ENCODE results near the gene FBXW11. TPM values are rescaled to one million over a fixed set of nuclear protein-coding genes. Genes with fewer than 3 reads are reported as not detected.

The FBXW11 gene
- total and polyA plus RNA-seq, 10 donors = 7.5 to 72.1 (median 54.7) TPM

DNA sequence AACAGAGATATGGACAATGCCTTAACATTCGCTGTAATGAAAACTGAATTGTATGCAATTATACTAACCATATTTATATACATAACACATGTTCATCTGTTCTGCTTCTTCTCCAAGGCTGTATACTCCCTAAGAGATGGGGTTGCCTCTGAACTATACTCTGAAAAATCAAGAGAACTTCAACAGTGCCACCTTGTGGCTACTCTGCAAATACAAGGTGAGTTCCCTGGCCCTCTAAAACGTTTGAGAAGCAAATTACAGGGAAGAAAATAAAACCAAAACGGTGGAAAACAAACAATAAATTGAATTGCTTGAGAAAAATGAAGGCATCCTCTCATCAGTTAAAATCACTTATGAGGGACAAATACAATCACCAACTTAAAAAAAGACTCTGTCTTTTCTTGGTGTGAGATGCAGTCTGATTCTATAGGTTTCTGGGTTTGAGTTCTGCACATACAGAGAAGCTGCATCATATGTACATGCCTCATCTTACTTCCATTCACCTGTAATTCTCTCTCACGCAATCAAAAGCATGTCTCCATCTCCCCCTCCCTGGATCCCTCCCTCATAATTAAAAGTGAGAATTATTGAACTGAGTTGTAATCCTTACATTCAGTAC is 98.6 kb downstream of the FBXW11 start:
- TF ChIP-seq POLR2AphosphoS5 (IDR thresholded peaks at IDR 0.05) (no peak), POLR2A (IDR thresholded peaks at IDR 0.05) (no peak)
- TF ChIP-seq, protein P1, sequence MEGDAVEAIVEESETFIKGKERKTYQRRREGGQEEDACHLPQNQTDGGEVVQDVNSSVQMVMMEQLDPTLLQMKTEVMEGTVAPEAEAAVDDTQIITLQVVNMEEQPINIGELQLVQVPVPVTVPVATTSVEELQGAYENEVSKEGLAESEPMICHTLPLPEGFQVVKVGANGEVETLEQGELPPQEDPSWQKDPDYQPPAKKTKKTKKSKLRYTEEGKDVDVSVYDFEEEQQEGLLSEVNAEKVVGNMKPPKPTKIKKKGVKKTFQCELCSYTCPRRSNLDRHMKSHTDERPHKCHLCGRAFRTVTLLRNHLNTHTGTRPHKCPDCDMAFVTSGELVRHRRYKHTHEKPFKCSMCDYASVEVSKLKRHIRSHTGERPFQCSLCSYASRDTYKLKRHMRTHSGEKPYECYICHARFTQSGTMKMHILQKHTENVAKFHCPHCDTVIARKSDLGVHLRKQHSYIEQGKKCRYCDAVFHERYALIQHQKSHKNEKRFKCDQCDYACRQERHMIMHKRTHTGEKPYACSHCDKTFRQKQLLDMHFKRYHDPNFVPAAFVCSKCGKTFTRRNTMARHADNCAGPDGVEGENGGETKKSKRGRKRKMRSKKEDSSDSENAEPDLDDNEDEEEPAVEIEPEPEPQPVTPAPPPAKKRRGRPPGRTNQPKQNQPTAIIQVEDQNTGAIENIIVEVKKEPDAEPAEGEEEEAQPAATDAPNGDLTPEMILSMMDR (IDR thresholded peaks at IDR 0.05 in 8 of 11, conservative IDR thresholded peaks at IDR 0.05 in 3 of 11) = peak; percentile 59 to 88 (median 75)
- Histone ChIP-seq H3K27ac (no peak overlapping the region), H3K4me3 (no peak overlapping the region), H3K4me1 (peaks cover 7 to 64% (median 29%) of the 10 kb centered on the region in 6 donors), H3K9me3 (no peaks in the 10 kb centered on the region), H3K27me3 (replicated peaks in 1 of 7) (no peaks in the 10 kb centered on the region), H3K36me3 (peaks cover 0 to 34% (median 19%) of the 10 kb centered on the region in 6 donors)
- intact Hi-C loops (cut with DNase I; ENCODE audit: low total_unique reads) = loop anchor here (5.0 to 10.0 kb wide), 2 partner anchors 283 to 491 kb away; partner anchors contain the start of gene FGF18
- DNase-seq = no peak
- 29 to 33% (median 31%) methylated on average over 4 of the region's 4 CpGs for WGBS, 5 donors

DNA sequence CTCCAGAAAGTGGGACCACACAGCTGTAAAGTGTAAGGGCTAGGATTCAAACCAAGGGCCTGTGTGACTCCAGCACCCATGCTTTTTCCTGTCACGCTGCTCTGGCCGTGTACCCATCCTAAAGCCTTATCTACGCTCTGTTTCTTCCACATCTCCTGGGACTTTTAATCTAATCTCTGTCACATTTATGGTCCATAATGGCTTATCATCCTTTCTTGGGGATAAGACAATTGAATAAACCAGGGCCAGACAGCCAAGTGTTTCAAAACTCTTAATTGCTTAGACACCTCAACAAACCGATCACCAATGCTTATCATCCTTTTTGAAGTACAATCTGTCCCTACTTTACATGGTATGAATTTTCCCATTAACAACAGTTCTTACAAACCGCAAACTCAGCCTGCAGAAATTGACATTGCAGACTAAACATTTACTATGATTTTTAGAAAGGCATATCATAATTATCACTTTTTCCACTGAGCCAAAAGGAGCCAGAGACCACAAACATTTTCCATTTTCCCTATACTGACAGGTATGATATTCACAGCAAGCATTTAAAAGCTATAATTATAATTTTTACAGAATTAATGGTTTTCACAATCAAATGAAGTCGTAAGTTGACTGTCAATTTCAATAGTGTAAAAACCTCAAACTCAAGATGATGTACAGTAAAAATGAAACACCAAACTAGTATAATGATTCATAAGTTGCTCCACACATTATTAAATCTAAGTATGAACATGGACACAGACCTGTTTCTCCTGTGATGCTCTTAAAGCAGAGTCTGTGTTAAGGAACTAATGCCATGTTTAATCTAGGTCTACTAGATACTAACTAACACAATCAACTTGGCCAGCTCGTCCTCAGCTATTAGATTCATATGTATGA is 99.5 kb downstream of the FBXW11 start:
- Histone ChIP-seq H3K27me3 (replicated peaks in 1 of 7) (no peaks in the 10 kb centered on the region), H3K9me3 (no peaks in the 10 kb centered on the region), H3K36me3 (peaks cover 0 to 34% (median 19%) of the 10 kb centered on the region in 6 donors), H3K27ac (no peak overlapping the region), H3K4me1 (peaks cover 3 to 55% (median 20%) of the 10 kb centered on the region in 6 donors), H3K4me3 (no peak overlapping the region)
- intact Hi-C loops (cut with DNase I; ENCODE audit: low total_unique reads) = loop anchor here (5.0 to 10.0 kb wide), 2 partner anchors 282 to 490 kb away; partner anchors contain the start of gene FGF18
- DNase-seq = no peak
- TF ChIP-seq, protein P1 (IDR thresholded peaks at IDR 0.05 in 8 of 11, conservative IDR thresholded peaks at IDR 0.05 in 3 of 11) = no peak
- no peak for TF ChIP-seq POLR2A (IDR thresholded peaks at IDR 0.05)
- no peak for TF ChIP-seq POLR2AphosphoS5 (IDR thresholded peaks at IDR 0.05)
- WGBS, 5 donors = 72 to 82% (median 73%) methylated on average over 7 of the region's 7 CpGs

DNA sequence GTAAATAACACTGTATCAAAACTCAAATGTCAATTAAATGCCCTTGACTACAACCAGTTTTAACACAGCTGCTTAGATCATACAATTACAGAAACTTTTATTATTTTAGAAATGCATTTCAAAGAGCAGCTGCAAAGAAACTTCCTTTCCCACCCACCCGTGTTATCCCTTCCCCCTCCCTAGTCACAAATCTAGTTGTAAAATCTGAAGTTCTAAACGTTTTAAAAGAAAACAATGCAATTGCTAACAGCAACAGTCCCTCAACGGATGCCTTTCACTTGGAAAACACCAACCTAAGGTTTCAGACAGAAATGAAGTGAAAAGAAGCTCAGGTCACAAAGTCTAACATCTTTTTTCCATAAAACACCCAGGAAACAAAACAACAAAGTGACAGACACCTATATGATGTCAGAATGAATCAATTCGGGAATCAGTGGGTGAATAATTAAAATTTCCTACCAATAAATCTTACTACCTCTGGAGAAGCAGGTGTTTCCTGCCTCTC is 100.3 kb downstream of the FBXW11 start:
- no peak overlapping the region for H3K27ac ChIP-seq
- no peak for TF ChIP-seq POLR2A (IDR thresholded peaks at IDR 0.05)
- no peak for TF ChIP-seq POLR2AphosphoS5 (IDR thresholded peaks at IDR 0.05)
- TF ChIP-seq, protein P1 (IDR thresholded peaks at IDR 0.05 in 8 of 11, conservative IDR thresholded peaks at IDR 0.05 in 3 of 11) = no peak
- no peaks in the 10 kb centered on the region for H3K27me3 ChIP-seq (replicated peaks in 1 of 7)
- no peak for DNase-seq
- peaks cover 3 to 47% (median 17%) of the 10 kb centered on the region in 6 donors for H3K4me1 ChIP-seq
- no peak overlapping the region for H3K4me3 ChIP-seq
- no peaks in the 10 kb centered on the region for H3K9me3 ChIP-seq
- 16 to 30% (median 23%) methylated on average over 4 of the region's 4 CpGs for WGBS, 5 donors
- intact Hi-C loops (cut with DNase I; ENCODE audit: low total_unique reads) = loop anchor here (5.0 to 10.0 kb wide), 2 partner anchors 281 to 489 kb away; partner anchors contain the start of gene FGF18
- peaks cover 0 to 34% (median 19%) of the 10 kb centered on the region in 6 donors for H3K36me3 ChIP-seq

Data from spleen (tissue), 11 donors.